AG10803 (cell line): ENCODE measurements around the gene EXOC4.

ENCODE experiments used
- DNase-seq: peaks from one replicate; pipeline ENCODE4 v3.0.0; 2010; ENCODE audit warnings: low read depth
- H3K4me3 ChIP-seq: 2 replicates; pipeline ENCODE4 v1.5.1; 2011; ENCODE audit warnings: mild to moderate bottlenecking, low read length, control low read depth
- CTCF ChIP-seq: conservative IDR thresholded peaks from 2 replicates; pipeline ENCODE4 v1.5.1; 2011; ENCODE audit warnings: mild to moderate bottlenecking, low read length, control low read depth, inconsistent platforms

Gene EXOC4

GRCh38 chr7:133290676-133291333 is 37.9 kb downstream of the EXOC4 start:
- no peak for TF ChIP-seq CTCF
- DNase-seq = no peak
- no peak overlapping the region for H3K4me3 ChIP-seq

- no peak overlapping the region for H3K4me3 ChIP-seq
- TF ChIP-seq CTCF = no peak
- no peak for DNase-seq
Measured at GRCh38 chr7:133292631-133293030, 39.8 kb downstream of the EXOC4 start.

- DNase-seq = no peak
- no peak for TF ChIP-seq CTCF
- no peak overlapping the region for H3K4me3 ChIP-seq
Measured at GRCh38 chr7:133293384-133294160, 40.7 kb downstream of the EXOC4 start.

- no peak overlapping the region for H3K4me3 ChIP-seq
- TF ChIP-seq CTCF = no peak
- DNase-seq = no peak
Measured at GRCh38 chr7:133294234-133294633, 41.4 kb downstream of the EXOC4 start.

- no peak for DNase-seq
- no peak overlapping the region for H3K4me3 ChIP-seq
- no peak for TF ChIP-seq CTCF
Measured at GRCh38 chr7:133295484-133295883, 42.6 kb downstream of the EXOC4 start.

- H3K4me3 ChIP-seq = no peak overlapping the region
- DNase-seq = no peak
- no peak for TF ChIP-seq CTCF
Measured at GRCh38 chr7:133297093-133297492, 44.2 kb downstream of the EXOC4 start.

GRCh38 chr7:133298080-133298479 is 45.2 kb downstream of the EXOC4 start:
- no peak for TF ChIP-seq CTCF
- no peak overlapping the region for H3K4me3 ChIP-seq
- no peak for DNase-seq
